K562 (cell line): ENCODE measurements around the gene SPATA20. TPM values are rescaled to one million over a fixed set of nuclear protein-coding genes. Genes with fewer than 3 reads are reported as not detected.

ENCODE experiments used
- CC2D1A ChIP-seq: fragments of 450-650 bp; IDR thresholded peaks from 2 replicates; pipeline ENCODE4 v1.6.1; 2017; ENCODE audit warnings: mild to moderate bottlenecking
- COPS2 ChIP-seq: fragments of 450-650 bp; conservative IDR thresholded peaks from 2 replicates; pipeline ENCODE4 v1.6.1; 2016; ENCODE audit warnings: mild to moderate bottlenecking, moderate library complexity
- HMG20B ChIP-seq: fragments of 250-450 bp; sonication (Bioruptor Pico); IDR thresholded peaks from 2 replicates; pipeline ENCODE4 v1.5.0; 2021; ENCODE audit warnings: mild to moderate bottlenecking
- KDM1A ChIP-seq, 2 experiments: fragments of 450-650 bp; IDR thresholded peaks; 2 replicates each; pipeline ENCODE4 v1.6.1; 2016; ENCODE audit warnings: mild to moderate bottlenecking in 2 of 2
- RAD21 ChIP-seq, 2 experiments: fragments of 250-450 bp in 1 of 2; fragments of 450-650 bp in 1 of 2; sonication (Bioruptor Pico) in 1 of 2; formaldehyde crosslinking in 1 of 2; IDR thresholded peaks in 1 of 2; conservative IDR thresholded peaks in 1 of 2; 2 replicates each; pipeline versions ENCODE4 v1.4.0 to v1.8.0; 2020 to 2022; ENCODE audit warnings: mild to moderate bottlenecking in 2 of 2, moderate library complexity in 1 of 2
- RFX1 ChIP-seq: fragments of 450-650 bp; IDR thresholded peaks from 2 replicates; pipeline ENCODE4 v1.6.1; 2016; ENCODE audit warnings: mild to moderate bottlenecking, moderate library complexity
- U2AF1 ChIP-seq: fragments of 200-400 bp; formaldehyde crosslinking; optimal IDR thresholded peaks from 2 replicates; pipeline ENCODE3; 2017; ENCODE audit warnings: mild to moderate bottlenecking, low read depth, low read length, moderate library complexity
- ZNF584 ChIP-seq: fragments of 200-800 bp; sonication (Bioruptor generic); IDR thresholded peaks from 2 replicates; pipeline ENCODE4 v1.6.1; 2016; ENCODE audit warnings: low read depth, mild to moderate bottlenecking, missing genetic modification characterization, missing compliant biosample characterization
- ZNF644 ChIP-seq: fragments of 200-800 bp; sonication (Bioruptor generic); IDR thresholded peaks from 2 replicates; pipeline ENCODE4 v1.6.1; 2016; ENCODE audit warnings: low read depth, missing genetic modification characterization, missing compliant biosample characterization
- ZNF699 ChIP-seq: fragments of 250-450 bp; sonication (Bioruptor Pico); IDR thresholded peaks from 2 replicates; pipeline ENCODE4 v1.8.0; 2021; ENCODE audit warnings: mild to moderate bottlenecking, moderate library complexity; ENCODE audit not compliant: insufficient replicate concordance
- polyA plus RNA-seq, 8 experiments: library from polyadenylated mRNA; depleted of rRNA in 4 of 8; stranded (reverse) in 5 of 8; unstranded in 3 of 8; fragments of >200 nt; fragmentation: Nextera tagmentation in 2 of 8; fragmentation: Illumina TruSeq in 1 of 8; extraction: Ambion mirVana in 2 of 8; extraction: Trizol in 1 of 8; gene quantifications; 2 replicates each; pipeline versions ENCODE4 v1.2.1 to v1.2.3, GENCODE V29; 2011 to 2014; ENCODE audit warnings: inconsistent platforms in 1 of 8, missing spikeins in 1 of 8
- total RNA-seq, 7 experiments: library from RNA; depleted of rRNA in 6 of 7; stranded (reverse); fragments of >200 nt in 6 of 7; fragmentation: Illumina TruSeq in 2 of 7; extraction: Trizol in 2 of 7; gene quantifications; 2 replicates each; pipeline versions ENCODE4 v1.2.1 to v1.2.3, GENCODE V29; 2011 to 2021; ENCODE audit warnings: low replicate concordance in 1 of 7
- TF ChIP-seq, protein P1 (sequence below): IDR thresholded peaks from 2 replicates; pipeline ENCODE4 v1.6.1; 2011; ENCODE audit warnings: borderline replicate concordance, low read depth, mild to moderate bottlenecking, moderate library complexity, low read length; ENCODE audit not compliant: insufficient read depth, poor library complexity, severe bottlenecking
- TF ChIP-seq, protein P2 (sequence below): fragments of 450-650 bp; formaldehyde crosslinking; IDR thresholded peaks from 2 replicates; pipeline ENCODE4 v1.4.0; 2020; ENCODE audit warnings: mild to moderate bottlenecking, moderate library complexity
- TF ChIP-seq, protein P3 (sequence below): fragments of 450-650 bp; IDR thresholded peaks from 2 replicates; pipeline ENCODE4 v1.6.1; 2016; ENCODE audit warnings: low read depth, mild to moderate bottlenecking, moderate library complexity
- TF ChIP-seq, protein P4 (sequence below): fragments of 250-450 bp; sonication (Bioruptor Pico); IDR thresholded peaks from 2 replicates; pipeline ENCODE4 v1.4.0; 2020
- TF ChIP-seq, protein P5 (sequence below): sonication (generic); formaldehyde crosslinking; IDR thresholded peaks from 2 replicates; pipeline ENCODE4 v1.8.0; 2023; ENCODE audit warnings: mild to moderate bottlenecking, missing genetic modification reagents

SPATA20 gene
- total and polyA plus RNA-seq, 9 of the 15 experiments (the other 6 are each of a cell fraction or from before 2014, with no cell fraction given) = 0.08 to 4.0 (median 1.5) TPM

DNA sequence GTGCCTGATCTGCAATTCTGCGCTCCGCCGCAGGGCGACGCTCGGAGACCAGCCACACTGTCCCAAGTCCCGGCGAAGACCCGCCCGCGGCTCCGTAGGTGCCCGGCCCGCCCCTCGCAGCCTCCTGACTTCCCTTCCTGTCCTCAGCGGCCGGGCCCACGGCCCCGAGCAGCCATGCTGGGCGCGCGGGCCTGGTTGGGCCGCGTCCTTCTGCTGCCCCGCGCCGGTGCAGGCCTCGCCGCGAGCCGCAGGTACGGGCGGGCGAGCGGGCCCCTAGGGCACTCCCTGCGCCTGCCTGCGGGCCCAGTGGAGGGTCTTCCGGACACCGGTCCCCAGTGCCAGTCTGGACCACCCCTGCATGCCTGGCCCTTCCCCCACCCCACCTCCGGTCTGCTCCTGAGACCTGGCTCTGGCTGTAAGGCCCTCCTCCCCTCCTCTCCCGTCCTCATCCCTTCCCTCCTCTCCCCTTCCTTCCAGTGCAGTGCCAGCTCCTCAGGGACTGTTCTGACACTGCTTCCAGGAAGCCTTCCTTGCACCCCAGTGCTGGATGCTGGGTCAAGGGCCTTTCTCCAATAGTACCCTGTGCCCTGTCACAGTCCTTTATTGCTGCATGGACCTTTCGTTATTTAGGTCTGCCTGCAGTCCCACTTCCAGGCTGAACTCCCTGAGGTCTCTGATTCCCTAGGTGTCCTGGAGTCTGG lies at the start of gene SPATA20 (continued):
- no peak for TF ChIP-seq ZNF644 (tag)
- no peak for TF ChIP-seq ZNF584 (CRISPR knock-in tag)
- TF ChIP-seq HMG20B (CRISPR knock-in tag) = no peak
- TF ChIP-seq, protein P1, sequence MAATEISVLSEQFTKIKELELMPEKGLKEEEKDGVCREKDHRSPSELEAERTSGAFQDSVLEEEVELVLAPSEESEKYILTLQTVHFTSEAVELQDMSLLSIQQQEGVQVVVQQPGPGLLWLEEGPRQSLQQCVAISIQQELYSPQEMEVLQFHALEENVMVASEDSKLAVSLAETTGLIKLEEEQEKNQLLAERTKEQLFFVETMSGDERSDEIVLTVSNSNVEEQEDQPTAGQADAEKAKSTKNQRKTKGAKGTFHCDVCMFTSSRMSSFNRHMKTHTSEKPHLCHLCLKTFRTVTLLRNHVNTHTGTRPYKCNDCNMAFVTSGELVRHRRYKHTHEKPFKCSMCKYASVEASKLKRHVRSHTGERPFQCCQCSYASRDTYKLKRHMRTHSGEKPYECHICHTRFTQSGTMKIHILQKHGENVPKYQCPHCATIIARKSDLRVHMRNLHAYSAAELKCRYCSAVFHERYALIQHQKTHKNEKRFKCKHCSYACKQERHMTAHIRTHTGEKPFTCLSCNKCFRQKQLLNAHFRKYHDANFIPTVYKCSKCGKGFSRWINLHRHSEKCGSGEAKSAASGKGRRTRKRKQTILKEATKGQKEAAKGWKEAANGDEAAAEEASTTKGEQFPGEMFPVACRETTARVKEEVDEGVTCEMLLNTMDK = no peak
- TF ChIP-seq, protein P2, sequence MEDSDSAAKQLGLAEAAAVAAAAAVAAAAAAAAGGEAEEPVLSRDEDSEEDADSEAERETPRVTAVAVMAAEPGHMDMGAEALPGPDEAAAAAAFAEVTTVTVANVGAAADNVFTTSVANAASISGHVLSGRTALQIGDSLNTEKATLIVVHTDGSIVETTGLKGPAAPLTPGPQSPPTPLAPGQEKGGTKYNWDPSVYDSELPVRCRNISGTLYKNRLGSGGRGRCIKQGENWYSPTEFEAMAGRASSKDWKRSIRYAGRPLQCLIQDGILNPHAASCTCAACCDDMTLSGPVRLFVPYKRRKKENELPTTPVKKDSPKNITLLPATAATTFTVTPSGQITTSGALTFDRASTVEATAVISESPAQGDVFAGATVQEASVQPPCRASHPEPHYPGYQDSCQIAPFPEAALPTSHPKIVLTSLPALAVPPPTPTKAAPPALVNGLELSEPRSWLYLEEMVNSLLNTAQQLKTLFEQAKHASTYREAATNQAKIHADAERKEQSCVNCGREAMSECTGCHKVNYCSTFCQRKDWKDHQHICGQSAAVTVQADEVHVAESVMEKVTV = peak; percentile 56; the same call in 1 of the 2 replicates
- TF ChIP-seq KDM1A (IDR thresholded peaks at IDR 0.05) = no peak
- no peak for TF ChIP-seq COPS2
- TF ChIP-seq RAD21 (CRISPR knock-in tag; conservative IDR thresholded peaks at IDR 0.05 in 1 of 2, IDR thresholded peaks at IDR 0.05 in 1 of 2) = peak; percentile 93 to 96
- TF ChIP-seq RFX1 = no peak
- TF ChIP-seq, protein P3, sequence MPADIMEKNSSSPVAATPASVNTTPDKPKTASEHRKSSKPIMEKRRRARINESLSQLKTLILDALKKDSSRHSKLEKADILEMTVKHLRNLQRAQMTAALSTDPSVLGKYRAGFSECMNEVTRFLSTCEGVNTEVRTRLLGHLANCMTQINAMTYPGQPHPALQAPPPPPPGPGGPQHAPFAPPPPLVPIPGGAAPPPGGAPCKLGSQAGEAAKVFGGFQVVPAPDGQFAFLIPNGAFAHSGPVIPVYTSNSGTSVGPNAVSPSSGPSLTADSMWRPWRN = no peak
- TF ChIP-seq, protein P4, sequence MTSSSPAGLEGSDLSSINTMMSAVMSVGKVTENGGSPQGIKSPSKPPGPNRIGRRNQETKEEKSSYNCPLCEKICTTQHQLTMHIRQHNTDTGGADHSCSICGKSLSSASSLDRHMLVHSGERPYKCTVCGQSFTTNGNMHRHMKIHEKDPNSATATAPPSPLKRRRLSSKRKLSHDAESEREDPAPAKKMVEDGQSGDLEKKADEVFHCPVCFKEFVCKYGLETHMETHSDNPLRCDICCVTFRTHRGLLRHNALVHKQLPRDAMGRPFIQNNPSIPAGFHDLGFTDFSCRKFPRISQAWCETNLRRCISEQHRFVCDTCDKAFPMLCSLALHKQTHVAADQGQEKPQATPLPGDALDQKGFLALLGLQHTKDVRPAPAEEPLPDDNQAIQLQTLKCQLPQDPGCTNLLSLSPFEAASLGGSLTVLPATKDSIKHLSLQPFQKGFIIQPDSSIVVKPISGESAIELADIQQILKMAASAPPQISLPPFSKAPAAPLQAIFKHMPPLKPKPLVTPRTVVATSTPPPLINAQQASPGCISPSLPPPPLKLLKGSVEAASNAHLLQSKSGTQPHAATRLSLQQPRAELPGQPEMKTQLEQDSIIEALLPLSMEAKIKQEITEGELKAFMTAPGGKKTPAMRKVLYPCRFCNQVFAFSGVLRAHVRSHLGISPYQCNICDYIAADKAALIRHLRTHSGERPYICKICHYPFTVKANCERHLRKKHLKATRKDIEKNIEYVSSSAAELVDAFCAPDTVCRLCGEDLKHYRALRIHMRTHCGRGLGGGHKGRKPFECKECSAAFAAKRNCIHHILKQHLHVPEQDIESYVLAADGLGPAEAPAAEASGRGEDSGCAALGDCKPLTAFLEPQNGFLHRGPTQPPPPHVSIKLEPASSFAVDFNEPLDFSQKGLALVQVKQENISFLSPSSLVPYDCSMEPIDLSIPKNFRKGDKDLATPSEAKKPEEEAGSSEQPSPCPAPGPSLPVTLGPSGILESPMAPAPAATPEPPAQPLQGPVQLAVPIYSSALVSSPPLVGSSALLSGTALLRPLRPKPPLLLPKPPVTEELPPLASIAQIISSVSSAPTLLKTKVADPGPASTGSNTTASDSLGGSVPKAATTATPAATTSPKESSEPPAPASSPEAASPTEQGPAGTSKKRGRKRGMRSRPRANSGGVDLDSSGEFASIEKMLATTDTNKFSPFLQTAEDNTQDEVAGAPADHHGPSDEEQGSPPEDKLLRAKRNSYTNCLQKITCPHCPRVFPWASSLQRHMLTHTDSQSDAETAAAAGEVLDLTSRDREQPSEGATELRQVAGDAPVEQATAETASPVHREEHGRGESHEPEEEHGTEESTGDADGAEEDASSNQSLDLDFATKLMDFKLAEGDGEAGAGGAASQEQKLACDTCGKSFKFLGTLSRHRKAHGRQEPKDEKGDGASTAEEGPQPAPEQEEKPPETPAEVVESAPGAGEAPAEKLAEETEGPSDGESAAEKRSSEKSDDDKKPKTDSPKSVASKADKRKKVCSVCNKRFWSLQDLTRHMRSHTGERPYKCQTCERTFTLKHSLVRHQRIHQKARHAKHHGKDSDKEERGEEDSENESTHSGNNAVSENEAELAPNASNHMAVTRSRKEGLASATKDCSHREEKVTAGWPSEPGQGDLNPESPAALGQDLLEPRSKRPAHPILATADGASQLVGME (CRISPR knock-in tag) = no peak
- TF ChIP-seq, protein P5, sequence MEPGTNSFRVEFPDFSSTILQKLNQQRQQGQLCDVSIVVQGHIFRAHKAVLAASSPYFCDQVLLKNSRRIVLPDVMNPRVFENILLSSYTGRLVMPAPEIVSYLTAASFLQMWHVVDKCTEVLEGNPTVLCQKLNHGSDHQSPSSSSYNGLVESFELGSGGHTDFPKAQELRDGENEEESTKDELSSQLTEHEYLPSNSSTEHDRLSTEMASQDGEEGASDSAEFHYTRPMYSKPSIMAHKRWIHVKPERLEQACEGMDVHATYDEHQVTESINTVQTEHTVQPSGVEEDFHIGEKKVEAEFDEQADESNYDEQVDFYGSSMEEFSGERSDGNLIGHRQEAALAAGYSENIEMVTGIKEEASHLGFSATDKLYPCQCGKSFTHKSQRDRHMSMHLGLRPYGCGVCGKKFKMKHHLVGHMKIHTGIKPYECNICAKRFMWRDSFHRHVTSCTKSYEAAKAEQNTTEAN = no peak
- no peak for TF ChIP-seq ZNF699
- no peak for TF ChIP-seq U2AF1
- TF ChIP-seq CC2D1A = no peak
